GM18519 (cell line): Measurements from ENCODE around the gene LILRB5.
"Not testable (repeated sequence)": the region's sequence is repeated elsewhere in the genome, so short reads cannot be mapped to it uniquely, and the experiment has no call there.

Experiments used
- ATAC-seq: cut with Tn5 transposase; IDR thresholded peaks from one replicate; pipeline ENCODE4 v1.9.1; 2021; ENCODE audit warnings: mild to moderate bottlenecking, moderate library complexity; ENCODE audit not compliant: unreplicated experiment, low FRiP score

Gene LILRB5

DNA sequence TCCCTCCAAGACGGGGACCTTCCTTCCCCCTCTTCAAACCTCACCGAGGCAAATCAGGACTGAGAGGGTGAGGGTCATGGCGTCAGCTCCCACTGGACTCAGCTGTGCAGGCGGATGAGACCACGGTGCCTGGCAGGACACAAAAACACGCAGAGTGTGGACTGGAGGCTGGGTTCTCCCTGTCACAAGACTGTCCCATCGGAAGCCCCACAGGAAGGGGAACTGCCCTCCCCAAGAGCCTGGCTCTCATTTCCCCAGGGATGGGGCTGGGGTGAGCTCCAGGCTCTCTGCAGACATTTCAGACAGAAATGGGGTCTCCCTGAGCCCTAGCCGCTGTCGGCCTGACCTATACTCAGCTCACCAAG, at the start of gene LILRB5:
Gene LILRB5 (minus strand): TSS at position 158 of the 365 bp plus-strand sequence. CDS start 80 bp downstream, at position 78.
- ATAC-seq: no peak

DNA sequence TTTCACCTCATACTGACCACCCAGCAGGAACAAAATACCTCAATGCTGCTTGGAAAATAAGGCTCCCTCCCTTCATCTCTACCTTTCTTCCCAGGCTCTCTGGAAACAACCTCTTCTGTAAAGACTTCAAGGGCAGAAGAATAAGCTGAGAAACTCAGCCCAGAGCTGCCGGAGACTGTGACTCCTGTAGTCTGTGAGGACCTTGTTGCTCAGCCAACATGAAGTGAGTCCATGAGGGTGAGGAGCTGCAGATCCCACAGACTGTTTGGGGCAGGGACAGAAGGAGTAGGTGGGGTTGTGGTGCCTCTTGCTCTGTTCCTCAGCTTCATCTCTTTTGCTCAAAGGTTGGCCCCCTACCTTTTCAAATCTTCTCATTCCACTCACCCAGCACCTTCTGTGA, 48.1 kb upstream of the LILRB5 start:
- ATAC-seq: no peak

DNA sequence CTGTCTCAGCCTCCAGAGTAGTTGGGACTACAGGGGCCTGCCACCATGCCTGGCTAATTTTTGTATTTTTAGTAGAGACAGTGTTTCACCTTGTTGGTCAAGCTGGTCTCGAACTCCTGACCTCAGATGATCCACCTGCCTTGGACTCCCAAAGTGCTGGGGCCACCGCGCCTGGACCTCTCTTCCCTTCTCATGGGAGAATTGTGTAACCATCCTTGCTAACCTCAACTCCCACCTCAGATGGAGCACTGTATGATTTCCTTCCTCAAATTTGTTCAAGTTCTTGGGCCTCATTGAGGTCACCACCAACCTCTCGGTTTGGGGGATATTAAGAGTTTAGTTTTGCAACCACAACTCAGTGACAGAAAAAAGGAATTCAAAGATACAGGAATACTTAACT, 45.2 kb upstream of the LILRB5 start:
- no peak for ATAC-seq

DNA sequence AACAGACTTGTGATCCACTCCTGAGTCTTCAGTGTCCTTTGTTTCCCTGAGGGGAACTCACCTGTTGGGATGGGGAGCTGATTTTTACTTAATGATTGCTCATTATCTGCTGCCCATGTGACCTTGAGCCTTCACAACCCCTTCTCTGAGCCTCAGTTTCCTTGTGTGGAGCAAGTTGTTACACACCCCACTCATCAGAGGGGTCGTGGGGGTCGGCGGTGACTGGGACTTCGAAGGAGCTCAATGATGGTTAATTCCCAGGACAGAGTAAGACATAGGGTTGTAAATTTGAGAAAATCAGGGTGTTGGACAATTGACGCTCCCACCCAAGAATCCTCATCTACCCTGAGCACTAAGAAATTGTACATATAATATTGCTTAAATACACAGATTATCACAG, 42.4 kb upstream of the LILRB5 start:
- no peak for ATAC-seq

DNA sequence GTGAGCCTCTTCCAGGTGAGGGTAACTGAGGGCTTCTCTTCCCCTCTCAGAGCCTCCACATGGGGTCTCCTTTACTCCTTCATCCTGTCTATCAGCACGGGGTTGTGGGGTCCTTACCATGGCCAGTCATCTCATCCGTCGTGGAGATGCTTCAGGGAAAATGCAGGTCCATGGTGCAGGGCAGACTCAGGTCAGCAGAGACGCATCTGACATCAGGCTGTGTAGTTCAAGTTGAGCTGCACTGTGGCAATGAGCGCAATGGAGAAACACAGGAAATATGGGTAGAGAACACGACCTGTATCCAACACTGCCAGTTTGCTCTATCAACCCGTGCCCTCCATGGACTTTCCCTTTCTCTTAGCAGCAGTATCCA, 42.0 kb upstream of the LILRB5 start:
- ATAC-seq: no peak

DNA sequence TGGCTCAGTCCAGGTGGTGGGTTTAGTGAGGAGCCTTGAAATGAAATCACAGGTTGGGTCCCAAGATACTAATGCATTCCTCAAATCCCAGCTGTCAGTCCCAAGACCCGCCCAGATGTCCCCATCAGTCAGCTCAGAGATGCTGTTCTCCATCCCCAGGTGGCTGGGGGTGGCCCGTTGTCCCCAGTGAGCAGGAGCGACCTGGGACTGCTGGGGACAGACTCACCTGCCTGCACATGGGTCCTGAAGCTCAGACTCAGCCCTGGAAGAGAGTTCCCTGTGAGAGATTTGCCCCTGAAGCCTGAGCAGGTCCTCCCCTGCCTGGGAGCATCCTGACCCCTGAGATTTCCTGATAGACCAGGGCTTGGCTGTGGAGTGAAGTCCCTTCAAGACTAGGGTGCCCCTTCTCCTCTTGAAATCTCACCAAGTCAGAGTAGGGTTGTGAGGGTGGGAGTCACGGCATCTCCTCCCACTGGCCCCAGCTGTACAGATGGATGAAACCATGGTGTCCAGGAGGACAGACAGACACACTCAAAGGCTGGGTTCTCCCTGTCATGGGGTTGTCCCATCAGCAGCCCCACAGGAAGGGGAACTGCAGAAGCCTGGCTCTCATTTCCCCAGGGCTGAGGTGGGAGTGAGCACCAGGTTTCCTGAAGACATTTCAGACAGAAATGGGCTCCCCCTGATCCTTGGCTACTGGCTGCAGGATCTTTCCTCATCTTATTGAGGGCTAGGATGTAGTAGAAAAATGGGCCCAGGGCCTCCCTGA, 41.5 kb upstream of the LILRB5 start:
- ATAC-seq: no peak

DNA sequence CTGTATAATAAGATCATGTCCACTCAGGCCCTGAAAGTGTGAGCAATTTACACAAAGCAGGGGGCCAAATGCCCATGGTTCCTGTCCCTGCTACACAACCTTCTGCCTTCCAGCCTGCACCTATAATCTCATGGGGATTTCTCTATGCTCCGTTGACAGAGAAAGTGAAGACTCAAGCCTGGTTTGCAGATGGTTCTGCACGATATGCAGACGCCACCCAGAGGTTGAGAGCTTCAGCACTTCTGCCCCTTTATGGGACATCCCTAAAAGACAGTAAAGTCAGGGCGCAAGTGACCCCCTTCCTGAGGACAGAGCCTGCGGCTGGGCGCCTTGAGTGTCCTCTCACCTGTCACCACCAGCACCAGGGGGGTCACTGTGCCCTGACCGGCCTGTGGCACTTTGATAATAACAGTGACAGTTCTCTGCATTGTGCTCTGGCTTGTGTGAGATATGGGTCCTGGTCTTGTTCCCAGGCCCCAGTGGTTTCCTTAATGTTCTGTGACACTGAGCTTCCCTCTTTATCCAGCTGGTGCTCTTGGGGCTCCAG, 40.8 kb upstream of the LILRB5 start:
- ATAC-seq: no peak

DNA sequence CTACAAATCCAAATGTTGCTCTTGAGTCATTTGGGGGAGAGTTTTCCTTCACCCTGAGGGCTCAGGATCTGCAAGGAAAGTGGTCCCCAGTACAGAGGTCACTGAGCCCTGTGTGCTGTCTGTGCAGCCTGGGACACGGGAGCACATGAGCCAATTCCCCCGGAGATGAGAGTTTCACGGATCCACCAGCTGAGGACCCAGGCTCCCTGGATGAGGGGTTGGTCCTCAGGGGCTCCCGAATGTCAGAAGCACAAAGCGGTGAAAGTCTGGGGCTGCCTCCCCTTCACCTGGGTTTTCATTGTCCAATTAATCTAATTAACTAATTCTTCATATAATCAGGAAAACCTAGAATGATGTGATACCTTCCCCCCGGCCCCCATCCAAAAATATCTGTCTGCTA, 37.5 kb upstream of the LILRB5 start:
- ATAC-seq: no peak

DNA sequence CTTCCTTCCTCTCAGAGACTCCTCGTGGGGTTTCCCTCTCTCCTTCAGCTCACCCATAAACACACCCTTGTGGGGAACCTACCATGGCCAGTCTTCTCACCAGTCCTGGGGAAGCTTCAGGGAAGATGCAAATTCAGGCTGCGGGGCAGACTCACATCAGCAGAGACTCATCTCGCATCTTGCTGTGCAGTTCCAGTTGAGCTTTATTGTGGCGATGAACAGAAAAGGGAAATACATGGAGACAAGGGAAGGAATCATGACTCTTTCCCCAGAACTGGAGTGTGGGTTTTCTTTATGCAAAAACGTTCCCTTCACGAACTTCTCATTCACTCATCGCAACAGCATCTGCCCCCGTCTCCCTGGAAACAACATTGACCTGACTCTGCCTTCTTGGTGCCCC, 32.1 kb upstream of the LILRB5 start:
- not testable (repeated sequence) for ATAC-seq

DNA sequence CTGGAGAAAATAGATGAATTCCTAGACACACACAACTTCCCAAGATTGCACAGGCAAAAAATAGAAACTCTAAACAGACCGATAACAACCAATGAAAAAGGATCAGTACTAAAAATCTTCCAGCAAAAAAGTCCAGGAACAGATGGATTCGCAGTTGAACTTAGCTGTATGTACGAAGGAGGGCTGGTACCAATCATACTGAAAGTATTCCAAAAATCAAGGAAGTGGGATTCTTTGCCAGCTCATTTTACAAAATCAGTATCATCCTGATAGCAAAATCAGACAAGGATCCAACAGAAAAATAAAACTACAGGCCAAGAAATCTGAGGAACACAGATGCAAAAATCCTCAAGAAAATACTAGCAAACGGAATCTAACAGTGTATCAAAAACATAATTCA, 30.4 kb upstream of the LILRB5 start:
- no peak for ATAC-seq

DNA sequence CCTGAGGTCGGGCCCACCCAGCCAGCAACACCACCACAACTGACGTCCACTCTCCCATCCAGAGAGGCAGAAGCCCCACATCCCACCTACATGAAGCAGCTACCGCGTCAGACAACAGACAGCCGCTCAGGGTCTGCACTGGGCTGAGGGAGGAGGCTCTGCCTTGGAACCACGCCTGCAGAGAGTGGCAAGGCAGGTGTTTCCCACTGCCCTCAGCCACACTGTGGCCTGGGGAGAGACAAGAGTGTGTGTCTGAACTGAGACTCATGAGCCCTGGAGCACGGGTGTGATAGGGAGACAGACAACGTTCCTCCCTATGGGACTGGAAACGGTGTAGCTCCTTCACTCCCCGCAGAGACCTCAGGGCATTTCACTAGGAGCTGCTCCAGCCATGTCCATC, 29.2 kb upstream of the LILRB5 start:
- ATAC-seq: not testable (repeated sequence)

DNA sequence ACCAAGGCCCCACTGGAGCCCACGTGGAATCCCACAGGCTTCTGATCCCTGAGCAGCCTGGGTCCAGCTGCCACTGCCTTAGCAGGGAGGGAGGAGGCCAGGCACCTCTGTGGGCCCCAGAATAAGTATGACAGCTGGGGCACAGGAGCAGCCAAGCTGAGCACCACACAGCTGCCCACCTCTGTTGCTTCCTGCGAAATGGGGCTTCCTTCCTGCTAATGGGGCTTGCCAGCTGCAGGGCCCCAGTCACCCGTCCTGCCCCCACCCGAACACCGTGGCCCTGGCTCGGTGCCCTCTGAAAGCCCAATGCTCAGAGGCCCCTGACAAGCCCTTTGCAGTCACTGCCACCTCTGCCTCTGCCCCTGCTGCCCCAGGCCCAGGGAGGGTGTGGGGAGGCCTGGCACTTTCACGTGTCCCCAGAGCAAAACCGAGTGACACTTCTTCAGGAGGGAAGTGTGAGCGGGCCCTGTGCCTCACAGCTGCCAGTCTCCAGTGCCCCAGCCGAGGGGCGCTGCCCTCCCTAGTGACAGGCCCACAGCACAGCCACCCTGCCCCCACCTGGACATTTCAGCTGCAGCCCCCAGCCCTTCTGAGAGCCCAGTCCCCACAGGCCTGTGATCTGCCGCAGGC, 28.5 kb upstream of the LILRB5 start:
- ATAC-seq: not testable (repeated sequence)

DNA sequence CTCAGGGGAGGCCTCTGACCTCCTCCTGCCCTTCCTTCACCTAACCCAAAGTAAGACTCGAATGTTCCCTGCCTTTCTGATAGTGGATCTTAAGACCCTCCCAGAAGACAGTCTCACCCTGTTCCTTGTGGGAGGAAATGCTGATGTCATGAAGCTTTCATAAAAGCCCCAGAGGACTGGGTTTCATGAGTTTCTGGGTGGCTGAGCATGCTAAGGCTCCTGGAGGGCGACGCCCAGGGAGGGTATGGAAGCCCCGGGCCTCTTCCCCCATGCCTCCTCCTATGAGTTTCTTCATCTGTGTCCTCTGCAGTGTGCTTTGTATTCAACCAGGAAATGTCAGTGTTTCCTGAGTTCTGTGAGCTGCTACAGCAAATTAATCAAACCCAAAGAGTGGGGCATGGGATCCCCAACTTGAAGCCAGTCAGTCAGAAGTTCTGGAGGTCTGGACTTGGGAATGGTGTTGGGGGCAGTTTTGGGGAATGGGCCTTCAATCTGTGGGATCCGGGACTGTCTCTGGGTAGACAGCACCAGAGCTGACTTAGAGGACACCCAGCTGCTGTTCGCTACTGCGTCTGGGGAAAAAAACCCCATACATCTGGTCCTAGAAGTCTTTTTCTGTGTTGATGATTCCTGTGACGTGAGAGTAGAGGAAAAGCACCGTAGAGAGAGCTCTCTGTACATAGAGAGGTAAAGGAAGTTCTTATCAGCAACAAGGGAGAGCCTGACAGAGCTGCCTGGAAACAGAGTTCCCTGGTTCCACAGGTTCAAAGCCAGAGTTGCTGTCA, 25.8 kb upstream of the LILRB5 start:
- ATAC-seq: no peak

DNA sequence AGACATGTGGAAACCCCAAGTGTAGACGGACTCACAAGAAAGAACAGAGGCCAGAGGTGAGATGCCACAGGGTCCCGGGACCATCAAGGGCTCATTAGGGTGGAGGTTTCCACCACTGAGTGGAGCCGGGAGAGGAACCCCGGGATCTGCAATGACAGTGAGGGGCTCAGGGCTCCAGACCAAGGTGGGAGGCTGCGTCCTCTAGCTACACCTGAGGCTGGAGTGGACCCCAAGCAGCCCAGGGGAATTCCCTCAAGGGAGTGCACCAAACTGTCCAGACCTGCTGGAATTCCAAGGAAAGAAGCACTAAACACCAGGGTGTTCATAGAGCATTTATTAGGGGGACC, 24.6 kb upstream of the LILRB5 start:
- not testable (repeated sequence) for ATAC-seq

DNA sequence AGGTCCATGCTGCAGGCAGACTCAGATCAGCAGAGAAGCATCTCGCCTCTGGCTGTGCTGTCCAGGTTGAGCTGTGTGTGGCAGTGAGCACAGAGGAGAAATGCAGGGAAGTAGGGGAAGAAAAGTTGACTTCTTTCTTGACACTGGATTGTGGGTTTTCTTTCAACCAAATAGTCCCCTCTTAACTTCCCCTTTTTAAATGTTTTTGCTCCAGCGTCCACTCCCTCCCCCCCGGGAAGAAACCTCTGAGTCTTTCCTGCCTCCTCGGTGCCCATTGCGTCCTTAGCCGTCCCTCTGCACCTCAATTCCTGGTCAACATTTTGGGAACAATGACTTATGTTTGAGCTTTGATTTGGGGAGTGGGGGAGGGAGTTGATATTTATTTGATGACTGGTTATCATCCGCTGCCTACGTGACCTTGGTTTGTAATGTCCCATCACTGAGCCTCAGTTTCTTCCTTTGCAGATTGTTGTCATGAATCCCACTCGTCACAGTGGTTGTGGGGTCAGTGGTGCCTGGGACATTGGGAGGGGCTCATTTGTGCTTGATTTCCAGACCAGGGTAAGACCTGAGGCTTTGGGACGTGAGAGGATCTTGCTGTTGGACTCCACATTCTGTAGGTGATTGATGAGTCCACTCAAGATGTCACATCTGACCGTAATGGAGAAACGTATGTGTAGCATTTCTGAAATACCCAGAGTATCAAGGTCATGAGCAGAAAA, 24.1 kb upstream of the LILRB5 start, which contains the start of gene LILRB2:
Gene LILRB2 (minus strand): TSS at position 104 of the 722 bp plus-strand sequence. CDS start 614 bp downstream, outside the sequence.
- ATAC-seq: no peak

DNA sequence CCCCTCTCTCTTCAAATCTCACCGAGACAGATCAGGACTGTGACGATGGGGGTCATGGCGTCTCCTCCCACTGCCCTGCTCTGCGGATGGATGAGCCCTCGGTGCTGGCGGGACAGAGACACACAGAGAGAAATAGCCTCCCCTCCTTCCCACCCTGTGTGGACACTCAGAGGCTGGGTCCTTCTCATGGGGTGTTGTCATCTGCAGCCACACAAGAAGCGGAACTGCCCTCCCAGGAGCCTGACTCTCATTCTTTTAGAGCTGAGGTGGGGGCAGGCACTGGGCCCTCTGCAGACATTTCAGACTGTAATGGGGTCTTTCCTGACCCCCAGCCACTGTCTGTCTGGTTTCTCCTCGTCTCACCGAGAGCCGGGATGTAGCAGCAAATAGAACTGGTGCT, 23.4 kb upstream of the LILRB5 start:
- not testable (repeated sequence) for ATAC-seq

DNA sequence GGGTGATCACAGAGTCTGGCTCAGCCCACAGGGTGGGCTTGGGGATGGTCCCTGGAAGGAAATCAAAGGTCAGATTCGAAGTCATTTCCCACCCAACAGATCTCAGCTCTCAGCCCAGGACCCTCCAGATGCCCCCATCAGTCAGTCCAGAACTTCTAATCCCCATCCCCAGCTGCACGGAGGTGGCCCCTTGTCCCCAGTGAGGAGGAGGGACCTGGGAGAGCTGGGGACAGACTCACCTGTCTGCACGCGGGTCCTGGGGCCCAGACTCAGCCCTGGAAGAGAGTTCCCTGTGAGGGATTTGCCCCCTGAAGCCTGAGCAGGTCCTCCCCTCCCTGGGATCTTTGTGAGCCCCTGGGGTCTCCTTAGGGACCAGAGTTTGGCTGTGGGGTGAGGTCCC, 23.0 kb upstream of the LILRB5 start:
- not testable (repeated sequence) for ATAC-seq

DNA sequence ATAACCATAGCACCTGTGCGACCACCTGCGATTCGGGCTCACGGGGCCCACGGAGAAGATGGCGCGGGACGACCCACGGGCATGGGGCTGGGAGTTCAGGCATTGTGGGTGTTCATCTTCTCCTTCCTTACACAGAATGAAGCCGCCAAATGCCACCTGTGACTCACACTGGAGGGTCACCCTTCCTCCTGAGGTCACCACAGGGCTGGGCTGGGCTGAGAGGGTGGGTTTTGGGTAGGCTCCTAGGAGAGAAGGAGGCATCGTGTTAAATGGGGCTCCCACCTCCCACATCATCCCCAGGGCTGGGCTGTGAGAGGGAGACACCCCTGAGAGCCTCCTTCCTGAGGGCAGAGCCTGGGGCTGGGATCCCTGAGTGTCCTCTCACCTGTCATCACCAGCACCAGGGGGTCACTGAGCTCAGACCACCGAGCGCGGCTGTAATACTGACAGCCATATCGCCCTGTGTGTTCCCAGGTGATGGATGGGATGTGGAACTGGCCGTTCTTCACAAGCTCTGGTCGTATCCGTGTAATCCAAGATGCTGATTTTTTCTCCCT, 22.4 kb upstream of the LILRB5 start:
- ATAC-seq: no peak

DNA sequence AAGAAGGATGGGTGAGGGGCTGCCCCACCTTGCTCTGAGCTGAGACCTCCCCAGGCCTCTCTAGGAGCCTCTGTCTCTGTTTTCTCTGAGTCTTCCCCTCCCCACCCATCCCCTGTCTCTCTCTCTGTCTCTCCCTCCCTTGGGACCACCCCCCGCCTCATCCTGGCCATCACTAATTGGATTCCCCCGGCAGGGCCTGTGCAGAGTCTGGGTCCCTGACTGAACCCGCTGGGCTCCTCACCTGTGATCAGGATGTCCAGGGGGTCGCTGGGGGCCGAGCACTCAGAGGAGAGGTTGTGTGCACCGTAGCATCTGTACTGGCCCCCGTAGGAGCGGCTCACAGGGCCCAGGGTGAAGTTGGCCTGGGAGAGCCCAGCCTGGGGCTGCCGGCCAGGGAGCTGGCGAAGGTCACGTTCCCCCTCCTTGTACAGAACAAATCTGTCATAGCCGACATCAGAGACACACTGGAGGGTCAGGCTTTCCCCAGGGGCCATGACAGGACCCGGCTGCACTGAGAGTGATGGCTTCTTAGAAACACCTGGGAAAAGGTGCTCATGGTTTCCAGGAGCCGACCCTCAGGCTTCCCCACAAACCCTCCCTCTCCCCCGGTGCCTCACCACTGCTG, 21.6 kb upstream of the LILRB5 start:
- not testable (repeated sequence) for ATAC-seq

DNA sequence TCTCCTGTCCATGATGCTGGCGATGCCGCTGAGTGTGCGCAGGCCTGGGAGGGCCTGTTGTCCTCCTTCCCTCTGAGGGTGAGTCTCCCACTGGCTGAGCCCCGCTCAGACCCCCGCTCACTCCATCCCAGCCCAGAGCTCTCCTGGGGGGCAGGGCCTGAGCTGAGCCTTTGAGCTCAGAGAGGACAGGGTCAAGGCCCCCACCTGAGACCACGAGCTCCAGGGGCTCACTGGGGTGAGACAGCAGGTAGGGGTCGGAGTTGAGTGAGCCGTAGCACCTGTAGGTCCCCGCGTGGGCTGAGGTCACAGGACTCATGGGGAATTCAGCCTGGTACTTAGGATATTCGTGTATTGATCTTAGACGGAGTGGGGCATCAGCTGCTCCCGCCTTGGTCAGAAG, 21.0 kb upstream of the LILRB5 start:
- ATAC-seq: not testable (repeated sequence)
